Germinal center (tissue), 1 donor: ENCODE data around the gene FGGY.
"Not testable (repeated sequence)": the region's sequence is repeated elsewhere in the genome, so short reads cannot be mapped to it uniquely, and the experiment has no call there.

Experiments used
- DNase-seq: peaks from one replicate; pipeline ENCODE4 v3.0.0; 2012; ENCODE audit warnings: mixed read lengths, low spot score

Gene FGGY

DNA sequence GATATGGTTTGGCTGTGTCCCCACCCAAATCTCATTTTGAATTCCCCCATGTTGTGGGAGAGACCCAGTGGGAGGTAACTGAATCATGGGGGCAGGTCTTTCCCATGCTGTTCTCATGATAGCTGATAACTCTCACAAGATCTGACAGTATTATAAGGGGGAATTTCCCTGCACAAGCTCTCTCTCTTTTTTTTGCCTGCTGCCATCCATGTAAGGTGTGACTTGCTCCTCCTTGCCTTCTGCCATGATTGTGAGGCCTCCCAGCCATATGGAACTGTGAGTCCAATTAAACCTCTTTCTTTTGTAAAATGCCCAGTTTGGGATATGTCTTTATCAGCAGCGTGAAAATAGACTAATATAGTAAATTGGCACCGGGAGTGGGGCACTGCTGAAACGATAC is 439.0 kb downstream of the FGGY start:
- not testable (repeated sequence) for DNase-seq

DNA sequence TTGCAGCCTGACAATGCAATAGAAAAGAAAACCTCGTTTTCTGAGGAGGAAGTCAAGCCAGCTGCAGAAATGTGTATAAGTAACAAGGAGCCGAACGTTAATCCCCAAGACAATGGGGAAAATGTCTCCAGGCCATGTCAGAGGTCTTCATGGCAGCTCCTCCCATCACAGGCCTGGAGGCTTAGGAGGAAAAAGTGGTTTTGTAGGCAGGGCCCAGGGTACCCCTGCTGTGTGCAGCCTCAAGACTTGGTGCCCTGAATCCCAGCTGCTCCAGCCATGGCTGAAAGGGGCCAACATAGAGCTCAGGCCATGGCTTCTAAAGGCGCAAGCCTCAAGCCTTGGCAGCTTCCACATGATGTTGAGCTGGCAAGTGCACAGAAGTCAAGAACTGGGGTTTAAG is 439.9 kb downstream of the FGGY start:
- no peak for DNase-seq

DNA sequence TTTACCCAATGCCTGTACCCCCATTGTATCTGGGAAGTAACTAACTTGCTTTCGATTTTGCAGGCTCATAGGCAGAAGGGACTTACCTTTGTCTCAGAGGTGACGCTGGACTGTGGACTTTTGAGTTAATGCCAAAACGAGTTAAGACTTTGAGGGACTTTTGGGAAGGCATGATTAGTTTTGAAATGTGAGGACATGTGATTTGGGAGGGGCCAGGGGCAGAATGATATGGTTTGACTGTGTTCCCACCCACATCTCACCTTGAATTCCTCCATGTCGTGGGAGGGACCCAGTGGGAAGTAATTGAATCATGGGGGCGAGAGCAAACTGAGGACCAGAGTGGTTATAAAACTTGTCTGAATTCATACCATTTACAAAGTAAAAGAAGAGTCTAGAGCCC is 440.7 kb downstream of the FGGY start:
- DNase-seq: no peak

DNA sequence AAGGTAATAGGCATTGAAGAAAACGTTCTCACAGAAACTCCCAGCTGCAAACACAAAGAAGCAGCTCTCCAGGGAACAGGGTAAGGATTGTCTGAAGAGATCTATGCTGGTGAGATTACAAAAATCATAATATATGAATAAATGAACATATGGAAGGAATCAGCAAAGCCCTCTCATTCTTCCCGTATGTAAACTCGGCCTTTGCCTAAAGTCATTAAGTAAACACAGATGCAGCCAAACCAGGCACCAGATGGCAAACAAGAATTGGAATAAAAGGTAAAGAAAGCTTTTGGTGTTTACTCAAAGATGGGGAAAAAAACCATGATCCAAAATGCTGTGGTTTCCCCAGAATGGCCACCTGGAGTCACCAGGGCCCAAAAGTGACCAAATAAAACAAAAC is 441.3 kb downstream of the FGGY start:
- no peak for DNase-seq

GRCh38 chr1:59738591-59739015 is 441.7 kb downstream of the FGGY start:
- no peak for DNase-seq

- DNase-seq: no peak
Measured at GRCh38 chr1:59739111-59739510, 442.2 kb downstream of the FGGY start.

DNA sequence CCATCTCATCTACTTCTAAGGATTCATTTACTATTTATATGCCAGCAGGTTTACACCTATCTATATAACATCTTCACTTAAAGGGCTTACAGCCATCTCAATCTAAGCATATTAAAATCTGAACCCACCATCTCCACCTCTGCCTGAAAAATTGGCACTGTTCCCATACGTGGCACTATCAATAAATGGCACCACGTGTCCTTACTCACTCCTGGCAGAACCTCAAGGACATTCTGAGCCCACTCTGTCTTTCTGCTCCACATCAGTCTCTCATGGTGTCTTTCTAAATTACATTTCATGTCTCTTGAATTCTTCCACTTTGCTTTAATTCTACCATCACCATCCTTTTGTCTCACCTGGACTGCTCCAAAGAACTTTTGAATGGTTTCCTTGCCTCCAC is 445.6 kb downstream of the FGGY start:
- DNase-seq: no peak

- no peak for DNase-seq
Measured at GRCh38 chr1:59743324-59744091, 446.6 kb downstream of the FGGY start.

GRCh38 chr1:59747420-59748024 is 450.6 kb downstream of the FGGY start:
- no peak for DNase-seq

- DNase-seq: no peak
Measured at GRCh38 chr1:59748123-59748522, 451.2 kb downstream of the FGGY start.

- no peak for DNase-seq
Measured at GRCh38 chr1:59750328-59751003, 453.6 kb downstream of the FGGY start.

- no peak for DNase-seq
Measured at GRCh38 chr1:59751004-59751395, 454.1 kb downstream of the FGGY start.

- no peak for DNase-seq
Measured at GRCh38 chr1:59751801-59752200, 454.9 kb downstream of the FGGY start.

GRCh38 chr1:59752556-59753414 is 455.9 kb downstream of the FGGY start:
- DNase-seq: no peak

- no peak for DNase-seq
Measured at GRCh38 chr1:59755069-59755685, 458.3 kb downstream of the FGGY start.

GRCh38 chr1:59757197-59757747 is 460.4 kb downstream of the FGGY start:
- no peak for DNase-seq

DNA sequence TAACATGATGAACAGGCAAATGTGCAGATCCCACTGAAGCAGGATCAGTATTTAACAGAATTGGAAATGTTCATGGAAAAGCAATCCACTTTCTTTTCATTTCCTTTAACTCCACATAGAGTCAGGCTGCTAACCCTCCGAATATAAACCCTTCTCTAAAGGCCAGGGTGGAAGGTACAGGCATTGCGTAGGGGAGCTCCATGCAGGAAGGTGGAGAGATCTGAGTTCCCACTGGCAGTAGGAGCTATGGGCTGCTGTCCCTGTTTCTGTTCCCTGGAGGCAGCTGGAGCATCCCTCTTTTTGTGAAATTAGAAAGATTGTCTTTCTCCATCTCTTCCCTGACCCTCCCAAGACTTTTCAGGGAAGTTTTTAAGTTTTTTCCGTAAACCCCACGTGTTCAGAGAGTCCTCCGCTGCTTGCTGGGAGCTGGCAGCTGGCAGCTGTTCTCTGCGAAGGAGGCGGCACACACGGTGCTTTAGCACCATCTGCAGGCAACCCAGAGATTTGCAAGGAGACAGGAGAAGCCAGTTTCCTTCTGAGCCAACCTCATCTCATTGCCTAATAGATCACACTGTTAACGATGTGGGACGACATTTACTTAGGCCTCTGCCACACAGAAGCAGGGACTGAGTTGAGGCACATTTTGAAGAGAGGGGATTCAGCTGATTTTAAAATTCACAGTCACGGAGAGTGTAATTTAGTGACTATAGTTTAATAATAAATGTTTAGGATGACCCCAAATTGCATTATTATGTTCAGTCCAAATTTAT is 462.4 kb downstream of the FGGY start:
- DNase-seq: peak; percentile 71

GRCh38 chr1:59761443-59761842 is 464.5 kb downstream of the FGGY start:
- no peak for DNase-seq

DNA sequence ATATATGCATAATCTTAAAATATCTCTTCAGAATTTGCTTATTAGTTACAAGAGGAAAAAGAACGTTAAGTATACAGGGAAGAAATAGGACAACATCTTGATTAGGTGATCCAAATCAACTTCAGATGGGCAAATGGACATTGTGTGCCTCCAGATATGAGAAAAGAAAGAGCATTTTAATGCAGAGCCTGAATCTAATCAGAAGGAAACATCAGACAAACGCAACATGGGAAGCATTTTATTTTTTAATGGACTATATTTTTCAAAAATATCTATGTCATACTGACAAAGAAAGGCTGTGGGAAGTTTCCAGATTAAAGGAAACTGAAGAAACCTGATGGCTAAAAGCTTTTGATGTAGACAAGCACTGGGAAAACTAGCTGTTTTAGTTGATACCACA is 466.5 kb downstream of the FGGY start:
- DNase-seq: no peak

DNA sequence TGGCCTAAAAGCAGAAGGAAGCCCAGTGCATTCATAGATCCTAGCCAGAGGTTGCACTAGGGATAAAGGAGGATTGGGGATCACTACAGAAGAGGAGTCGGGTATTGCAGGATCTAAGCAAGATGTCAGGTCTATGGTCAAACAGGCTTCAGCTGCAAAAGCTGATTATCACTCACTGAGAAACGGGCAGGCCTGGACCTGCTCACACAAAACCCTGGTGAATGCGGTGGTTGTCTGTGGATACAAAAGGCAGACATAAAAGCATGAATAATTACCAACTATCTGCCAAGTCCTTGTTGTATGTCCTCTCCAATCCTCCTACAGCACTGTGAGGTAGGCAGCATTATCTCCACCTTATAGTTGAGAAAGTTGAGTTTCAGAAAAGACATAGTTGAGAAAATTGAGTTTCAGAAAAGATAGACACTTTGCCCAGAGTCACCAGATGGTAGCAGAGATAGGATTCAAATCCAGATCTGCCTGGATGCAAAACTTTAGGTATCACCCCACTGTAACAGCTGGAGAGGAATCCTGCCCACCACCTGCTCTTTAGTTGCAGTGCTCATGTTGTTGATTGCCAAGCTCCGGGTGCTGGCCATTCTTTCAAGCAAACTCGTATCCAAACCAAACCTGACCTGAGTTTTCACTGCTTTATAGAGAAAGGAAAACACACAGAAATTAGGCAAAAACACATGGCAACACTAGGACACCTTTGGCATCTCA is 468.3 kb downstream of the FGGY start:
- DNase-seq: no peak
